ENCODE measurements around the gene ANP32E.
A peak's percentile ranks its signal among the peaks of the same experiment; 100 is the strongest.
"Not testable (repeated sequence)": the region's sequence is repeated elsewhere in the genome, so short reads cannot be mapped to it uniquely, and the experiment has no call there.

The ANP32E gene

DNA sequence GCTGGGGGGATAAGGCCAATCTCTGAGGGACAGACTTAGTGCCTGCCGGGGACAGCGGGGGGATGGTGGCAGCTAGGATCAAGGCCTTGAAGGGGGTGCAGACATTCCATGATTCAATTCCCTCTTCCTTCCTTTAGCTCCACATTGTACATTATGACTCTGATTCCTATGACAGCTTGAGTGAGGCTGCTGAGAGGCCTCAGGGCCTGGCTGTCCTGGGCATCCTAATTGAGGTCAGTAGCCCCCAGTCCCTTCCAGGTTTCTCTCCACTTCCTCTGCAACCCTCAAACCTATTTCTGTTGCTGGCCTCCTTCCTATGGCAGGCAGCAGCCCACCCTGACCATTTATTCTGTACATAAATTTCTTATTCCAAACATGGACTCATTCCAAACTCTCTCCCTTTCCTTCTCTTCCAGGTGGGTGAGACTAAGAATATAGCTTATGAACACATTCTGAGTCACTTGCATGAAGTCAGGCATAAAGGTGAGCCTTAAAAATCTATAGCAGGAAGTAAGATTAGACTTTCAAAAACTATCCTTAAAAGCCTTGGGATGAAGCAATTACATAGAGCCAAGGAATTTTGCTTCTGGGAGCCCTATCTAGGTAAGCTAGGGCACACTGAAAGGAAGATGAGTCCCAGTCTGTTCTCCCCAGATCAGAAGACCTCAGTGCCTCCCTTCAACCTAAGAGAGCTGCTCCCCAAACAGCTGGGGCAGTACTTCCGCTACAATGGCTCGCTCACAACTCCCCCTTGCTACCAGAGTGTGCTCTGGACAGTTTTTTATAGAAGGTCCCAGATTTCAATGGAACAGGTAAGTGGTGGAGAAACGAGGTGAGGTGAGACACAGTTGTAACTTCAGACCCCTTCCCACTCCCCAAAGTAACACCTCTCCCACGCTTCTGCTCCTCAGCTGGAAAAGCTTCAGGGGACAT is 26.7 kb upstream of the ANP32E start:
- peaks cover 29% of the 10 kb centered on the region for H3K36me3 Mint-ChIP-seq (ENCODE audit: low read depth)
- H3K9me3 Mint-ChIP-seq = no peaks in the 10 kb centered on the region
- H3K27me3 Mint-ChIP-seq = peaks cover 12% of the 10 kb centered on the region
- no peak overlapping the region for H3K4me3 Mint-ChIP-seq
- peaks cover 9% of the 10 kb centered on the region for H3K4me1 Mint-ChIP-seq
- ATAC-seq = no peak
- H3K27ac Mint-ChIP-seq = no peak overlapping the region
- no peak for DNase-seq

GRCh38 chr1:150261367-150261766 is 25.5 kb upstream of the ANP32E start:
- Mint-ChIP-seq H3K36me3 (ENCODE audit: low read depth) (peaks cover 17% of the 10 kb centered on the region), H3K9me3 (no peaks in the 10 kb centered on the region), H3K4me3 (no peak overlapping the region), H3K27me3 (peaks cover 24% of the 10 kb centered on the region), H3K4me1 (peaks cover 6% of the 10 kb centered on the region), H3K27ac (no peak overlapping the region)
- no peak for DNase-seq
- ATAC-seq = no peak

GRCh38 chr1:150259758-150260669 is 24.1 kb upstream of the ANP32E start:
- H3K4me1 Mint-ChIP-seq = peaks cover 17% of the 10 kb centered on the region

GRCh38 chr1:150259217-150259616 is 23.3 kb upstream of the ANP32E start:
- no peak overlapping the region for H3K27ac Mint-ChIP-seq
- H3K4me3 Mint-ChIP-seq = no peak overlapping the region
- no peaks in the 10 kb centered on the region for H3K36me3 Mint-ChIP-seq (ENCODE audit: low read depth)
- no peak for ATAC-seq
- H3K27me3 Mint-ChIP-seq = peaks cover 29% of the 10 kb centered on the region
- peaks cover 17% of the 10 kb centered on the region for H3K4me1 Mint-ChIP-seq
- no peak for DNase-seq
- H3K9me3 Mint-ChIP-seq = no peaks in the 10 kb centered on the region

More at GRCh38 chr1:150259758-150260669, 24.1 kb upstream of the ANP32E start:
- H3K27ac Mint-ChIP-seq = no peak overlapping the region
- no peaks in the 10 kb centered on the region for H3K9me3 Mint-ChIP-seq
- DNase-seq (no peak), ATAC-seq (no peak)
- peaks cover 29% of the 10 kb centered on the region for H3K27me3 Mint-ChIP-seq
- no peak overlapping the region for H3K4me3 Mint-ChIP-seq
- peaks cover 6% of the 10 kb centered on the region for H3K36me3 Mint-ChIP-seq (ENCODE audit: low read depth)

DNA sequence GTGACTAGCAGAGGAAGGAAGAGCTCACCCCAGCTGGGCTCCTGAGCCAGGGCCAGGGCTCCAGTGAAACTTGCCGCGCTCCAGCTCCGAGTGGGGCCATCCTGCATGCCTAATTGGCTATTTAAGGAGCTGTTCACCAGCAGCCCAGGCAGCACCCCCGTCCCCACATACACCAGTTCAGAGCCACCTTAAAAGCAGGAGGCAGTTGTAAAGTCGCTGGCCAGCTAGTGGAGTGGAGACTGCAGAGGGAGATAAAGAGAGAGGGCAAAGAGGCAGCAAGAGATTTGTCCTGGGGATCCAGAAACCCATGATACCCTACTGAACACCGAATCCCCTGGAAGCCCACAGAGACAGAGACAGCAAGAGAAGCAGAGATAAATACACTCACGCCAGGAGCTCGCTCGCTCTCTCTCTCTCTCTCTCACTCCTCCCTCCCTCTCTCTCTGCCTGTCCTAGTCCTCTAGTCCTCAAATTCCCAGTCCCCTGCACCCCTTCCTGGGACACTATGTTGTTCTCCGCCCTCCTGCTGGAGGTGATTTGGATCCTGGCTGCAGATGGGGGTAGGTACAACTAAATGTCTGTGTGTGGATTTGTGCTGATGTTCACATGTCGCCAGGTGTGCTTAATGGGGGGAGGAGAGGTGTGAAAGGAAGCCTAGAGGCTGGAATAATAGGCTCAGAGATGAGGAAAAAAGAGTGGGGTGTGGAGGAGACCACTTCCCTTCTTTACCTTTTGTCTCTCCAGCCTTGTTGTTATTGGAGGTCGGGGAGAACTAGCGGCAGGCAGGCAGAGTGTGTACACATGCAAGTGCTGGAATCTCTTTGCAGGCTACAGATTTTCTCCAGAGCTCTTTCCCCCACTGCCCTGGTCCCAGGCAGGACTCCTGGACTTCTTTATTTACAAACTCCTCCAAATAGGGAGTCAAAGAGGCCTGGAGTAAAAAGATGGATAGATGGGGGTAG is 22.0 kb upstream of the ANP32E start, which contains the start of gene CA14:
CA14 (plus strand) TSS at position 151 of the 962 bp plus-strand sequence; CDS start at position 506, 355 bp downstream.
- H3K27ac Mint-ChIP-seq = no peak within 1 kb of the TSS
- no peak for ATAC-seq
- no peak for DNase-seq
- H3K36me3 Mint-ChIP-seq (ENCODE audit: low read depth) = no peaks in the 10 kb centered on the region
- no peak within 1 kb of the TSS for H3K4me3 Mint-ChIP-seq
- H3K4me1 Mint-ChIP-seq = peaks cover 17% of the 10 kb centered on the region
- no peaks in the 10 kb centered on the region for H3K9me3 Mint-ChIP-seq
- peaks cover 34% of the 10 kb centered on the region for H3K27me3 Mint-ChIP-seq

- Mint-ChIP-seq H3K27me3 (peaks cover 34% of the 10 kb centered on the region), H3K27ac (no peak overlapping the region), H3K4me3 (no peak overlapping the region), H3K9me3 (no peaks in the 10 kb centered on the region), H3K4me1 (peaks cover 17% of the 10 kb centered on the region), H3K36me3 (ENCODE audit: low read depth) (no peaks in the 10 kb centered on the region)
- no peak for DNase-seq
- ATAC-seq = no peak
These were observed 20.8 kb upstream of the ANP32E start for GRCh38 chr1:150256554-150257341.

DNA sequence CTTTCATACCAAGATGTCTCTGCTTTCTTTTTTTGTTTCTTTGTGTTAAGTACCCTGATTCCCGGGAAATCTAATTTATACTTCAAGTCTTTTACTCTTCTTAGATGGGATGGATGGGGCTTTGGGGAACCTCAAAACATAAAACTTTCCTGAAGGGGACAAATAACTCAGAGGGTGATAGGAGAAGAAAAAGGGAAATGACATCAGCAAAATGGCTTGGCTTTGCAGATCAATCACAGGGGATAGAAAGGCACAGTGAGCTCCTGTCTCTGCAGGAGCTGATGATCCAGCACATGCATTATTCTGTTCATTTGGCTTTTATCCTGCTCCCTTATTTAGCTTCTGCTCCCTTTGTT is 20.3 kb upstream of the ANP32E start:
- Mint-ChIP-seq H3K9me3 (no peaks in the 10 kb centered on the region), H3K27ac (no peak overlapping the region), H3K27me3 (peaks cover 34% of the 10 kb centered on the region), H3K36me3 (ENCODE audit: low read depth) (no peaks in the 10 kb centered on the region), H3K4me1 (peaks cover 17% of the 10 kb centered on the region), H3K4me3 (peak overlapping the region; percentile 62)
- DNase-seq (no peak), ATAC-seq (no peak)

DNA sequence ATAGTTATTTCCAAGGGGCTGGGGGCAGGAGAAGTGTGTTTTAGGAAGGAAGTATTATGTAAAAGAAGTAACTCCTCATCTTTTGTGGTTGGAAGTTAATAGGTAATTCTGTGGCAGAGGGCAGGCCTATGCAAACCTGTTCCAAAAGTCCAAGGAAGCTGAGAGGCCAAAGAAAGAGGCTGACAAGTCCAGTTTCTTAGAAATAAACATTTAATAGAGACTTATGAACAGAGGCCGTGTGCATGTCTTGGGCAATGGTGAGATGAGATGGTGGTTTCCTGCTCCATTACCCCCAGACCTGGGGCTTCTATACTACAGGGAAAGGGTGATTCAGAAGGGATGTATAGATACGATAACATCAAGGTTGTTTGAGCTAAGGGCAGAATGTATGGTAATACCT is 14.0 kb upstream of the ANP32E start:
- Mint-ChIP-seq H3K27ac (no peak overlapping the region), H3K4me1 (no peaks in the 10 kb centered on the region), H3K4me3 (no peak overlapping the region), H3K9me3 (no peaks in the 10 kb centered on the region), H3K27me3 (peaks cover 7% of the 10 kb centered on the region), H3K36me3 (ENCODE audit: low read depth) (no peaks in the 10 kb centered on the region)
- DNase-seq = no peak
- ATAC-seq = no peak

GRCh38 chr1:150243003-150243402 is 7.1 kb upstream of the ANP32E start:
- Mint-ChIP-seq H3K4me3 (no peak overlapping the region), H3K9me3 (no peaks in the 10 kb centered on the region), H3K4me1 (no peaks in the 10 kb centered on the region), H3K27ac (no peak overlapping the region), H3K36me3 (ENCODE audit: low read depth) (no peaks in the 10 kb centered on the region), H3K27me3 (peaks cover 1% of the 10 kb centered on the region)
- DNase-seq (no peak), ATAC-seq (no peak)

DNA sequence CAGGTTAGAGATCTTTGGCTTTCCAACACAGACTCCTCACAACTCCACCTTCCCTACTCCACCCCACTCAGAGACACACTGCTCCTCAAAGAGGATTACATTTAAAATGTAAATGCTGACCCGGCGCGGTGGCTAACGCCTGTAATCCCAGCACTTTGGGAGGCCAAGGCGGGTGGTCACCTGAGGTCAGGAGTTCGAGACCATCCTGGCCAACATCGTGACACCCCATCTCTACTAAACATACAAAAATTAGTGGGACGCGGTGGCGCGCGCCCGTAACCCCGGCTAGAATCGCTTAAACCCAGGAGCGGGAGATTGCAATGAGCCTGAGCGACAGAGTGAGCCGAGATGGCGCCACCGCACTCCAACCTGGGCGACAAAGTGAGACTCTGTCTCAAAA is 1.8 kb upstream of the ANP32E start:
- Mint-ChIP-seq H3K4me1 (peaks cover 21% of the 10 kb centered on the region), H3K27ac (no peak overlapping the region), H3K4me3 (peak overlapping the region; percentile 32), H3K36me3 (ENCODE audit: low read depth) (peaks cover 17% of the 10 kb centered on the region), H3K27me3 (peaks cover 1% of the 10 kb centered on the region), H3K9me3 (no peaks in the 10 kb centered on the region)
- ATAC-seq (no peak), DNase-seq (no peak)

GRCh38 chr1:150237176-150237575 is 1.3 kb upstream of the ANP32E start:
- peaks cover 19% of the 10 kb centered on the region for H3K36me3 Mint-ChIP-seq (ENCODE audit: low read depth)
- H3K9me3 Mint-ChIP-seq, ATAC-seq, H3K4me3 Mint-ChIP-seq, DNase-seq, H3K27me3 Mint-ChIP-seq, H3K27ac Mint-ChIP-seq: not testable (repeated sequence)
- peaks cover 24% of the 10 kb centered on the region for H3K4me1 Mint-ChIP-seq

DNA sequence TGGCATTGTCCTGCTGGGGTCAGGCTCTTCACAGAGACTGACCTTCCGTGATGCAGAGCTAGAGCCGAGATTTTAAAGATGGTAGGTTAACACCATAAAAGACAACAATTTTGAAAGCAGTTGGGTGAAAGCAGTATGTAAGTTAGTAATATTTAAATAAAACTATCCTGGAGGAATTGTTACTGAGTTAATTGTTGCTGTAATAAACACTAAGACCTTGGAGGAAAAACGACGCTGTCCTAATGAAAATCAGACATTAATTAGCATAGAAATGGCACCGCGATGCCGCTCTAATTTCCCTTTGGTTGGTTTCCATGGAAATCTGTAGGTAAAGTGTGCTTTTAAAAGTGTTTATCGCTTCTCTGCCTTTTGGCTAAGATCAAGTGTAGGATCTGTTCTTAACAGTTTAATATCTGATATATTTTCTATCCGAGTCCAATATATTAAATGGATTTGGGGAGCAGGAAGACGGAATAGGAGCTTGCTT is 745 bp upstream of the ANP32E start:
- no peak for ATAC-seq
- no peak overlapping the region for H3K27ac Mint-ChIP-seq

DNA sequence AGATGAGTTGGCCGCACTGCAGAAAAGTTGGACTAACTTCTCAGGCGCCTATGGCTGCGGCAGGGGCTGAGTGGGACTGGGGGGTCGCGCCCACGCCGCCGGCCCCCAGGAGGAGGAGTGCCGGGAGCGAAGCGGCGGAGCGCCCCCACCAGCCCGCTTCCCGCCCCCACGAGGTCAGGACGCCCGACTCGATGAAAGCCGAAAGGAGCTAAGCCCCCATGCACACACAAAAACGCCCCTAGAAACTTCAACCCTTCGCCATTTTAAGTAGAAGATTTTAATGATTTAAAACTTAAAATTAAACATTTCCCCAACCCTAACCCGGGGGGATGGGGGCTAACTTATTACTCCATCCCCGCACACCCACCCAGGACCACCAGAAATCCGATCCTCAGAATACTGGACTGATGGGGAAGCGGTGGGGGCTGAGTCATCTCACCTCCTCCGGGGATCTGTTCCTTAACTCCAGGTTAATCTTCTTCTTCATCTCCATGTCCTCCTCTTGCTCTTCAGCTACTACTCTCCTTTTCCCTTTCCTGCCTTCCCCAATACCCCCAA is 539 bp downstream of the ANP32E start:
- H3K9me3 Mint-ChIP-seq = no peaks in the 10 kb centered on the region
- ATAC-seq = no peak
- peaks cover 26% of the 10 kb centered on the region for H3K4me1 Mint-ChIP-seq
- peak; percentile 49 for DNase-seq
- peaks cover 1% of the 10 kb centered on the region for H3K27me3 Mint-ChIP-seq
- H3K4me3 Mint-ChIP-seq = no peak overlapping the region
- H3K27ac Mint-ChIP-seq = no peak overlapping the region
- H3K36me3 Mint-ChIP-seq (ENCODE audit: low read depth) = peaks cover 27% of the 10 kb centered on the region

More for the DNA sequence above, 745 bp upstream of the ANP32E start:
- no peak overlapping the region for H3K4me3 Mint-ChIP-seq
- H3K4me1 Mint-ChIP-seq = peaks cover 26% of the 10 kb centered on the region
- no peaks in the 10 kb centered on the region for H3K9me3 Mint-ChIP-seq
- peaks cover 20% of the 10 kb centered on the region for H3K36me3 Mint-ChIP-seq (ENCODE audit: low read depth)
- peaks cover 1% of the 10 kb centered on the region for H3K27me3 Mint-ChIP-seq
- no peak for DNase-seq

Measured in activated naive CD8-positive, alpha-beta T cell treated with anti-CD3 and anti-CD28 coated beads, Interleukin-2, amount 50 U/mL, for 24 hours (primary cell).